Stimulated activated effector memory CD8-positive, alpha-beta T cell treated with anti-CD3 and anti-CD28 coated beads, Interleukin-12 subunit alpha, Interleukin-12 subunit beta, amount 100 ng/mL, for 72 hours (primary cell): ENCODE data around the gene CLSTN1.
"Not testable (repeated sequence)": the region's sequence is repeated elsewhere in the genome, so short reads cannot be mapped to it uniquely, and the experiment has no call there.

Experiments
- ATAC-seq: fragments of 150-1000 bp; cut with Tn5 transposase; 2 replicates; pipeline ENCODE4 v1.10.0; 2021
- DNase-seq, 2 donors: peaks; one replicate each; pipeline ENCODE4 v3.0.0; 2021 to 2022; ENCODE audit warnings: low spot score in 2 of 2
- H3K27ac Mint-ChIP-seq: one replicate; pipeline ENCODE4 v1.8.0; 2022; ENCODE audit warnings: mild to moderate bottlenecking, mixed read lengths
- H3K36me3 Mint-ChIP-seq: one replicate; pipeline ENCODE4 v1.8.0; 2022; ENCODE audit warnings: mild to moderate bottlenecking, mixed read lengths
- H3K4me1 Mint-ChIP-seq: one replicate; pipeline ENCODE4 v1.8.0; 2022; ENCODE audit warnings: mixed read lengths
- H3K4me3 Mint-ChIP-seq: one replicate; pipeline ENCODE4 v1.8.0; 2022; ENCODE audit warnings: mild to moderate bottlenecking, mixed read lengths
- H3K9me3 Mint-ChIP-seq: one replicate; pipeline ENCODE4 v1.8.0; 2022; ENCODE audit warnings: mixed read lengths

Gene CLSTN1

GRCh38 chr1:9803003-9803918, 20.5 kb downstream of the CLSTN1 start:
- H3K36me3 Mint-ChIP-seq, H3K27ac Mint-ChIP-seq, H3K9me3 Mint-ChIP-seq, H3K4me3 Mint-ChIP-seq, ATAC-seq, DNase-seq: not testable (repeated sequence)
- peaks cover 35% of the 10 kb centered on the region for H3K4me1 Mint-ChIP-seq

- Mint-ChIP-seq H3K4me1 (peaks cover 39% of the 10 kb centered on the region), H3K9me3 (no peaks in the 10 kb centered on the region), H3K4me3 (no peak overlapping the region), H3K36me3 (no peaks in the 10 kb centered on the region), H3K27ac (no peak overlapping the region)
- ATAC-seq, result no peak
- DNase-seq, result no peak
These were observed 21.9 kb downstream of the CLSTN1 start for GRCh38 chr1:9801909-9802308.

- H3K4me3 Mint-ChIP-seq, result peak overlapping the region; percentile 71
- DNase-seq, result no peak
- peaks cover 57% of the 10 kb centered on the region for H3K4me1 Mint-ChIP-seq
- H3K9me3 Mint-ChIP-seq, result no peaks in the 10 kb centered on the region
- no peaks in the 10 kb centered on the region for H3K36me3 Mint-ChIP-seq
- H3K27ac Mint-ChIP-seq, result no peak overlapping the region
- ATAC-seq, result no peak
These were observed 25.3 kb downstream of the CLSTN1 start for GRCh38 chr1:9798236-9799130.

GRCh38 chr1:9797049-9797448, 26.7 kb downstream of the CLSTN1 start:
- H3K27ac Mint-ChIP-seq, result no peak overlapping the region
- H3K4me1 Mint-ChIP-seq, result peaks cover 67% of the 10 kb centered on the region
- no peaks in the 10 kb centered on the region for H3K9me3 Mint-ChIP-seq
- H3K4me3 Mint-ChIP-seq, result no peak overlapping the region
- H3K36me3 Mint-ChIP-seq, result no peaks in the 10 kb centered on the region
- ATAC-seq (no peak), DNase-seq (no peak)

GRCh38 chr1:9794081-9794480, 29.7 kb downstream of the CLSTN1 start:
- no peaks in the 10 kb centered on the region for H3K9me3 Mint-ChIP-seq
- no peak overlapping the region for H3K27ac Mint-ChIP-seq
- H3K36me3 Mint-ChIP-seq, result no peaks in the 10 kb centered on the region
- H3K4me1 Mint-ChIP-seq, result peaks cover 49% of the 10 kb centered on the region
- H3K4me3 Mint-ChIP-seq, result no peak overlapping the region
- ATAC-seq, result no peak
- DNase-seq, result no peak

GRCh38 chr1:9793291-9793690, 30.5 kb downstream of the CLSTN1 start:
- Mint-ChIP-seq H3K27ac (no peak overlapping the region), H3K4me1 (peaks cover 44% of the 10 kb centered on the region), H3K36me3 (no peaks in the 10 kb centered on the region), H3K4me3 (no peak overlapping the region), H3K9me3 (no peaks in the 10 kb centered on the region)
- DNase-seq, result no peak
- no peak for ATAC-seq

- Mint-ChIP-seq H3K4me1 (peaks cover 43% of the 10 kb centered on the region), H3K9me3 (no peaks in the 10 kb centered on the region), H3K4me3 (no peak overlapping the region), H3K36me3 (no peaks in the 10 kb centered on the region), H3K27ac (no peak overlapping the region)
- DNase-seq (no peak), ATAC-seq (no peak)
These were observed 31.4 kb downstream of the CLSTN1 start for GRCh38 chr1:9792156-9793042.

GRCh38 chr1:9789700-9790099, 34.1 kb downstream of the CLSTN1 start:
- not testable (repeated sequence) for DNase-seq, H3K9me3 Mint-ChIP-seq, H3K27ac Mint-ChIP-seq, H3K36me3 Mint-ChIP-seq, H3K4me3 Mint-ChIP-seq, ATAC-seq
- H3K4me1 Mint-ChIP-seq, result peaks cover 41% of the 10 kb centered on the region

- H3K4me1 Mint-ChIP-seq, result peaks cover 27% of the 10 kb centered on the region
- DNase-seq (peak; percentile 10 to 76), ATAC-seq (peak; percentile 93)
- H3K4me3 Mint-ChIP-seq, result peak overlapping the region; percentile 69
- H3K36me3 Mint-ChIP-seq, result no peaks in the 10 kb centered on the region
- H3K9me3 Mint-ChIP-seq, result no peaks in the 10 kb centered on the region
- H3K27ac Mint-ChIP-seq, result peak overlapping the region; percentile 85
These were observed 36.1 kb downstream of the CLSTN1 start for GRCh38 chr1:9787702-9788101.

GRCh38 chr1:9785406-9785805, 38.4 kb downstream of the CLSTN1 start:
- no peak for ATAC-seq
- Mint-ChIP-seq H3K36me3 (no peaks in the 10 kb centered on the region), H3K4me3 (no peak overlapping the region), H3K9me3 (no peaks in the 10 kb centered on the region), H3K27ac (no peak overlapping the region), H3K4me1 (peaks cover 19% of the 10 kb centered on the region)
- DNase-seq, result no peak

- Mint-ChIP-seq H3K36me3 (no peaks in the 10 kb centered on the region), H3K4me3 (no peak overlapping the region), H3K27ac (no peak overlapping the region), H3K9me3 (no peaks in the 10 kb centered on the region), H3K4me1 (peaks cover 19% of the 10 kb centered on the region)
- ATAC-seq (peak; percentile 51), DNase-seq (peak; percentile 21 to 68)
These were observed 39.1 kb downstream of the CLSTN1 start for GRCh38 chr1:9784508-9785133.

GRCh38 chr1:9782897-9783296, 40.9 kb downstream of the CLSTN1 start:
- DNase-seq (no peak), ATAC-seq (no peak)
- Mint-ChIP-seq H3K9me3 (no peaks in the 10 kb centered on the region), H3K4me1 (peaks cover 18% of the 10 kb centered on the region), H3K36me3 (no peaks in the 10 kb centered on the region), H3K4me3 (no peak overlapping the region), H3K27ac (no peak overlapping the region)

GRCh38 chr1:9782116-9782751, 41.5 kb downstream of the CLSTN1 start:
- Mint-ChIP-seq H3K4me3 (no peak overlapping the region), H3K36me3 (no peaks in the 10 kb centered on the region), H3K27ac (no peak overlapping the region), H3K4me1 (peaks cover 14% of the 10 kb centered on the region), H3K9me3 (no peaks in the 10 kb centered on the region)
- ATAC-seq (no peak), DNase-seq (no peak)

- Mint-ChIP-seq H3K4me3 (no peak overlapping the region), H3K36me3 (no peaks in the 10 kb centered on the region), H3K27ac (no peak overlapping the region), H3K9me3 (no peaks in the 10 kb centered on the region), H3K4me1 (peaks cover 17% of the 10 kb centered on the region)
- DNase-seq (no peak), ATAC-seq (peak; percentile 54)
These were observed 43.1 kb downstream of the CLSTN1 start for GRCh38 chr1:9780554-9781110.
